Mucosa of rectum (tissue), 2 donors: ENCODE data around the gene ASB2.
A peak's percentile ranks its signal among the peaks of the same experiment; 100 is the strongest.

Experiments
- H3K27ac ChIP-seq, 2 donors: one replicate each; pipeline ENCODE4 v1.7.0; 2013; ENCODE audit warnings: inconsistent platforms in 2 of 2, low read depth in 2 of 2, low read length in 2 of 2
- H3K27me3 ChIP-seq, 2 donors: one replicate each; pipeline ENCODE4 v1.7.0; 2013; ENCODE audit warnings: low read length in 2 of 2; ENCODE audit not compliant: control insufficient read depth in 2 of 2, insufficient read depth in 2 of 2
- H3K36me3 ChIP-seq, 2 donors: one replicate each; pipeline ENCODE4 v1.7.0; 2013; ENCODE audit warnings: low read length in 2 of 2; ENCODE audit not compliant: control insufficient read depth in 2 of 2, insufficient read depth in 2 of 2
- H3K4me1 ChIP-seq, 2 donors: one replicate each; pipeline ENCODE4 v1.7.0; 2013; ENCODE audit warnings: low read length in 2 of 2, mild to moderate bottlenecking in 1 of 2; ENCODE audit not compliant: control insufficient read depth in 2 of 2, insufficient read depth in 2 of 2
- H3K4me3 ChIP-seq, 2 donors: one replicate each; pipeline ENCODE4 v1.7.0; 2013; ENCODE audit warnings: low read length in 2 of 2
- H3K9ac ChIP-seq, 2 donors: one replicate each; pipeline ENCODE4 v1.7.0; 2013; ENCODE audit warnings: low read length in 2 of 2, low read depth in 1 of 2, mild to moderate bottlenecking in 1 of 2
- H3K9me3 ChIP-seq, 2 donors: one replicate each; pipeline ENCODE4 v1.7.0; 2013; ENCODE audit warnings: low read length in 2 of 2; ENCODE audit not compliant: control insufficient read depth in 2 of 2
- donor health status: healthy.
- donor health status: Normal muscosa, but diverticular disease.

ASB2 gene

GRCh38 chr14:93943052-93943451 is 33.3 kb downstream of the ASB2 start:
- Histone ChIP-seq H3K27ac (no peak overlapping the region), H3K9me3 (no peaks in the 10 kb centered on the region)

GRCh38 chr14:93941293-93941910 is 35.0 kb downstream of the ASB2 start:
- H3K9ac ChIP-seq = no peak overlapping the region
- no peaks in the 10 kb centered on the region for H3K9me3 ChIP-seq
- H3K27ac ChIP-seq = no peak overlapping the region
- H3K36me3 ChIP-seq = peaks cover 3 to 16% of the 10 kb centered on the region in 2 donors
- no peak overlapping the region for H3K4me3 ChIP-seq
- peaks cover 0 to 4% of the 10 kb centered on the region in 2 donors for H3K27me3 ChIP-seq
- peaks cover 4 to 9% of the 10 kb centered on the region in 2 donors for H3K4me1 ChIP-seq

More at GRCh38 chr14:93943052-93943451, 33.3 kb downstream of the ASB2 start:
- Histone ChIP-seq H3K4me3 (no peak overlapping the region), H3K9ac (no peak overlapping the region), H3K36me3 (peaks cover 3 to 9% of the 10 kb centered on the region in 2 donors), H3K4me1 (peaks cover 4 to 9% of the 10 kb centered on the region in 2 donors), H3K27me3 (no peaks in the 10 kb centered on the region)

GRCh38 chr14:93940437-93940836 is 35.9 kb downstream of the ASB2 start:
- Histone ChIP-seq H3K27ac (no peak overlapping the region), H3K36me3 (peaks cover 3 to 19% of the 10 kb centered on the region in 2 donors), H3K27me3 (peaks cover 0 to 4% of the 10 kb centered on the region in 2 donors), H3K4me1 (peaks cover 4 to 9% of the 10 kb centered on the region in 2 donors), H3K9me3 (no peaks in the 10 kb centered on the region), H3K4me3 (no peak overlapping the region), H3K9ac (no peak overlapping the region)

GRCh38 chr14:93939304-93940229 is 36.8 kb downstream of the ASB2 start:
- peak overlapping the region; percentile 31 to 41 for H3K4me3 ChIP-seq
- peaks cover 0 to 4% of the 10 kb centered on the region in 2 donors for H3K27me3 ChIP-seq
- no peak overlapping the region for H3K9ac ChIP-seq
- peaks cover 4 to 9% of the 10 kb centered on the region in 2 donors for H3K4me1 ChIP-seq
- peaks cover 3 to 22% of the 10 kb centered on the region in 2 donors for H3K36me3 ChIP-seq
- no peaks in the 10 kb centered on the region for H3K9me3 ChIP-seq
- no peak overlapping the region for H3K27ac ChIP-seq

GRCh38 chr14:93938751-93939303 is 37.5 kb downstream of the ASB2 start:
- peaks cover 0 to 4% of the 10 kb centered on the region in 2 donors for H3K27me3 ChIP-seq
- H3K9ac ChIP-seq = no peak overlapping the region
- no peak overlapping the region for H3K27ac ChIP-seq
- H3K9me3 ChIP-seq = no peaks in the 10 kb centered on the region
- no peak overlapping the region for H3K4me3 ChIP-seq
- H3K4me1 ChIP-seq = peaks cover 4 to 9% of the 10 kb centered on the region in 2 donors
- peaks cover 0 to 28% of the 10 kb centered on the region in 2 donors for H3K36me3 ChIP-seq

GRCh38 chr14:93937519-93937918 is 38.9 kb downstream of the ASB2 start:
- no peak overlapping the region for H3K9ac ChIP-seq
- no peak overlapping the region for H3K4me3 ChIP-seq
- no peaks in the 10 kb centered on the region for H3K9me3 ChIP-seq
- peaks cover 4 to 9% of the 10 kb centered on the region in 2 donors for H3K4me1 ChIP-seq
- peaks cover 0 to 4% of the 10 kb centered on the region in 2 donors for H3K27me3 ChIP-seq
- peaks cover 0 to 33% of the 10 kb centered on the region in 2 donors for H3K36me3 ChIP-seq
- no peak overlapping the region for H3K27ac ChIP-seq

GRCh38 chr14:93936926-93937325 is 39.4 kb downstream of the ASB2 start:
- peaks cover 0 to 33% of the 10 kb centered on the region in 2 donors for H3K36me3 ChIP-seq

GRCh38 chr14:93936245-93936644 is 40.1 kb downstream of the ASB2 start:
- Histone ChIP-seq H3K9ac (no peak overlapping the region), H3K36me3 (peaks cover 0 to 33% of the 10 kb centered on the region in 2 donors), H3K4me3 (no peak overlapping the region)

More at GRCh38 chr14:93936926-93937325, 39.4 kb downstream of the ASB2 start:
- Histone ChIP-seq H3K9me3 (no peaks in the 10 kb centered on the region), H3K4me1 (peaks cover 4 to 9% of the 10 kb centered on the region in 2 donors), H3K27ac (no peak overlapping the region), H3K27me3 (peaks cover 0 to 4% of the 10 kb centered on the region in 2 donors), H3K4me3 (no peak overlapping the region), H3K9ac (no peak overlapping the region)

GRCh38 chr14:93935213-93935612 is 41.2 kb downstream of the ASB2 start:
- Histone ChIP-seq H3K4me1 (peaks cover 3 to 9% of the 10 kb centered on the region in 2 donors), H3K9me3 (no peaks in the 10 kb centered on the region), H3K27ac (no peak overlapping the region), H3K36me3 (peaks cover 0 to 31% of the 10 kb centered on the region in 2 donors), H3K4me3 (no peak overlapping the region), H3K27me3 (peaks cover 0 to 4% of the 10 kb centered on the region in 2 donors), H3K9ac (no peak overlapping the region)

More at GRCh38 chr14:93936245-93936644, 40.1 kb downstream of the ASB2 start:
- no peaks in the 10 kb centered on the region for H3K9me3 ChIP-seq
- peaks cover 4 to 9% of the 10 kb centered on the region in 2 donors for H3K4me1 ChIP-seq
- no peak overlapping the region for H3K27ac ChIP-seq
- peaks cover 0 to 4% of the 10 kb centered on the region in 2 donors for H3K27me3 ChIP-seq
